Measurements from ENCODE around the gene EGFL6.
"Not testable (repeated sequence)": the region's sequence is repeated elsewhere in the genome, so short reads cannot be mapped to it uniquely, and the experiment has no call there.

The EGFL6 gene

DNA sequence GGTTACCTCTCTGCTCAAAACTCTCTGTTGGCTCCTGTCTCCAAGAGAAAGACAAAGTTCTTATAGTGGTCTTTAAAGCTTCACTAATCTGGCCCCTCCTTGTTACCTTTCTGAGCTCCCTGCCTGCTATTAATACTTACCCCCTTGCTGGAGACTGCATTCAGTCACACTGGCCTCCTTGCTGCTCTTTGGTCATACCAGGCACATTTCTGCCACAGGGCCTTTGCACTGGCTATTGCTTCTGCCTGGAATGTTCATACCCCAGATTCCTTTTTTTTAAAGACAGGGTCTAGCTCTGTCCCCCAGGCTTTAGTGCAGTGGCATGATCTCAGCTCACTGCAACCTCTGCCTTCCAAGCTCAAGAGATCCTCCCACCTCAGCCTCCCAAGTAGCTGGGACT lies 103.6 kb downstream of the EGFL6 start:
- Histone ChIP-seq H2BK5ac (ENCODE audit: low read length) (no peak overlapping the region), H3K4me3 (ENCODE audit: low read length) (no peak overlapping the region), H3K9ac (ENCODE audit: low read length) (no peak overlapping the region), H3K23ac (ENCODE audit: low read length) (no peak overlapping the region), H3K4ac (ENCODE audit: low read depth, low read length) (no peak overlapping the region), H3K56ac (ENCODE audit: low read length) (no peak overlapping the region), H3K79me2 (ENCODE audit: control insufficient read depth, insufficient read depth, low read length) (no peaks in the 10 kb centered on the region), H4K8ac (ENCODE audit: low read depth, low read length) (no peak overlapping the region), H4K5ac (ENCODE audit: low read length) (no peak overlapping the region), H2BK120ac (ENCODE audit: low read depth, low read length) (no peak overlapping the region), H3K27me3 (ENCODE audit: insufficient read depth, low read length, poor library complexity) (no peaks in the 10 kb centered on the region), H2BK15ac (replicated peaks; ENCODE audit: low read depth) (no peak overlapping the region), H3K18ac (ENCODE audit: low read length) (no peak overlapping the region), H3K27ac (ENCODE audit: low read depth, low read length) (no peak overlapping the region), H3K4me2 (ENCODE audit: low read length) (no peak overlapping the region), H2AK5ac (ENCODE audit: low read length) (no peak overlapping the region), H3K79me1 (ENCODE audit: low read length) (no peaks in the 10 kb centered on the region), H3K4me1 (ENCODE audit: control insufficient read depth, low read depth, low read length) (no peaks in the 10 kb centered on the region), H3K36me3 (ENCODE audit: control insufficient read depth, insufficient read depth, low read length) (no peaks in the 10 kb centered on the region)
- no peak for DNase-seq

DNA sequence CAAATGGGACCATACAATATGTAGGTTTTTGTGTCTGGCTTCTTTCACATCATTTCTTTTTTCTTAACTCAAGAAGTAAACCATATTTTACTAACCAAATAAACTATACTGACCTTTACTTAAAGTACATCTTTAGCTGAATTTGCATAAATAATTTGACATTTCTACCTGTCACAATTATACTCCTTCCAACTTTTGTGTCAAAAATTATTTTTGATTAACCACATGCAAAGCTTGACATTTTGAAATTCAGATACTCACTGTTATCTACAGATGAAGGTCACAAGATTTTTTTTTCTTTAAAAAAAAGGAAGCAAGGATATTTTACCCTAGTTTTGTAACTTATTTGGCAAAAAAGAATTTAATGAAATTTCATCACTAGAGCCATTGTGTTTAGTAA lies 107.5 kb downstream of the EGFL6 start:
- Histone ChIP-seq H3K18ac (ENCODE audit: low read length) (no peak overlapping the region), H3K27ac (ENCODE audit: low read depth, low read length) (no peak overlapping the region), H3K4me1 (ENCODE audit: control insufficient read depth, low read depth, low read length) (no peaks in the 10 kb centered on the region), H3K56ac (ENCODE audit: low read length) (no peak overlapping the region), H3K36me3 (ENCODE audit: control insufficient read depth, insufficient read depth, low read length) (no peaks in the 10 kb centered on the region), H3K23ac (ENCODE audit: low read length) (no peak overlapping the region), H4K8ac (ENCODE audit: low read depth, low read length) (no peak overlapping the region), H2BK120ac (ENCODE audit: low read depth, low read length) (no peak overlapping the region), H3K9ac (ENCODE audit: low read length) (no peak overlapping the region), H3K4me3 (ENCODE audit: low read length) (no peak overlapping the region), H2BK5ac (ENCODE audit: low read length) (no peak overlapping the region), H3K79me1 (ENCODE audit: low read length) (no peaks in the 10 kb centered on the region), H4K5ac (ENCODE audit: low read length) (no peak overlapping the region), H3K79me2 (ENCODE audit: control insufficient read depth, insufficient read depth, low read length) (no peaks in the 10 kb centered on the region), H3K4me2 (ENCODE audit: low read length) (no peak overlapping the region), H2AK5ac (ENCODE audit: low read length) (no peak overlapping the region), H2BK15ac (replicated peaks; ENCODE audit: low read depth) (no peak overlapping the region), H3K4ac (ENCODE audit: low read depth, low read length) (no peak overlapping the region), H3K27me3 (ENCODE audit: insufficient read depth, low read length, poor library complexity) (no peaks in the 10 kb centered on the region)
- DNase-seq: no peak

DNA sequence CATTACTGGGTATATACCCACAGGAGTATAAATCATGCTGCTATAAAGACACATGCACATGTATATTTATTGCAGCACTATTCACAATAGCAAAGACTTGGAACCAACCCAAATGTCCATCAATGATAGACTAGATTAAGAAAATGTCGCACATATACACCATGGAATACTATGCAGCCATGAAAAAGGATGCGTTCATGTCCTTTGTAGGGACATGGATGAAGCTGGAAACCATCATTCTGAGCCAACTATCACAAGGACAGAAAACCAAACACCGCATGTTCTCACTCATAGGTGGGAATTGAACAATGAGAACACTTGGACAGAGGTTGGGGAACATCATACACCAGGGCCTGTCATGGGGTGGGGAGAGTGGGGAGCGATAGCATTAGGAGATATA lies 110.3 kb downstream of the EGFL6 start:
- H2BK120ac ChIP-seq (ENCODE audit: low read depth, low read length); H3K4me3 ChIP-seq (ENCODE audit: low read length); H2AK5ac ChIP-seq (ENCODE audit: low read length); H3K27me3 ChIP-seq (ENCODE audit: insufficient read depth, low read length, poor library complexity); H3K79me2 ChIP-seq (ENCODE audit: control insufficient read depth, insufficient read depth, low read length); H3K18ac ChIP-seq (ENCODE audit: low read length); H3K9ac ChIP-seq (ENCODE audit: low read length); H3K4me1 ChIP-seq (ENCODE audit: control insufficient read depth, low read depth, low read length); H2BK5ac ChIP-seq (ENCODE audit: low read length); H3K36me3 ChIP-seq (ENCODE audit: control insufficient read depth, insufficient read depth, low read length); H3K4me2 ChIP-seq (ENCODE audit: low read length); DNase-seq; H3K27ac ChIP-seq (ENCODE audit: low read depth, low read length); H3K4ac ChIP-seq (ENCODE audit: low read depth, low read length); H2BK15ac ChIP-seq (replicated peaks; ENCODE audit: low read depth); H3K79me1 ChIP-seq (ENCODE audit: low read length); H4K5ac ChIP-seq (ENCODE audit: low read length); H4K8ac ChIP-seq (ENCODE audit: low read depth, low read length); H3K56ac ChIP-seq (ENCODE audit: low read length); H3K23ac ChIP-seq (ENCODE audit: low read length): not testable (repeated sequence)
- no CpG with 5 or more reads among the region's 4 CpGs for WGBS (ENCODE audit: extremely low coverage, insufficient coverage, low lambda C conversion rate)

DNA sequence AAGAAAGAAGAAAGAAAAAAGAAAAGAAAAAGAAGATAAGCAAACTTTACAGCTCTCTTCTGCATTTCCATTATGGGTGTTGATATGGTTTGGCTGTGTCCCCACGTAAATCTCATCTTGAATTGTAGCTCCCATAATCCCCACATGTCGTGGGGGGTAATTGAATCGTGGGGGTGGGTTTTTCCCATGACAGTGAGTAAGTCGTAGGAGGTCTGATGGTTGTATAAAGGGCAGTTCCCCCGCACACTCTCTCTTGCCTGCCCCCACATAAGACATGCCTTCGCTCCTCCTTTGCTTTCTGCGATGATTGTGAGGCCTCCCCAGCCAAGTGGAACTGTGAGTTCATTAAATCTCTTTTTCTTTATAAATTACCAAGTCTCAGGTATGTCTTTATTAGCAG lies 112.2 kb downstream of the EGFL6 start:
- no peak overlapping the region for H4K8ac ChIP-seq (ENCODE audit: low read depth, low read length)

More for the DNA sequence above, 112.2 kb downstream of the EGFL6 start:
- no peak overlapping the region for H3K18ac ChIP-seq (ENCODE audit: low read length)
- no peak overlapping the region for H2BK120ac ChIP-seq (ENCODE audit: low read depth, low read length)
- H2BK5ac ChIP-seq (ENCODE audit: low read length): no peak overlapping the region
- no peak overlapping the region for H3K9ac ChIP-seq (ENCODE audit: low read length)
- no peak overlapping the region for H2BK15ac ChIP-seq (replicated peaks; ENCODE audit: low read depth)
- no peak overlapping the region for H2AK5ac ChIP-seq (ENCODE audit: low read length)
- no peak overlapping the region for H4K5ac ChIP-seq (ENCODE audit: low read length)
- no peaks in the 10 kb centered on the region for H3K36me3 ChIP-seq (ENCODE audit: control insufficient read depth, insufficient read depth, low read length)
- DNase-seq: no peak
- H3K4me3 ChIP-seq (ENCODE audit: low read length): no peak overlapping the region
- no peaks in the 10 kb centered on the region for H3K79me1 ChIP-seq (ENCODE audit: low read length)
- H3K4me1 ChIP-seq (ENCODE audit: control insufficient read depth, low read depth, low read length): no peaks in the 10 kb centered on the region
- WGBS (ENCODE audit: extremely low coverage, insufficient coverage, low lambda C conversion rate): no CpG with 5 or more reads among the region's 7 CpGs
- H3K23ac ChIP-seq (ENCODE audit: low read length): no peak overlapping the region
- H3K79me2 ChIP-seq (ENCODE audit: control insufficient read depth, insufficient read depth, low read length): no peaks in the 10 kb centered on the region
- no peak overlapping the region for H3K4me2 ChIP-seq (ENCODE audit: low read length)
- no peaks in the 10 kb centered on the region for H3K27me3 ChIP-seq (ENCODE audit: insufficient read depth, low read length, poor library complexity)
- H3K56ac ChIP-seq (ENCODE audit: low read length): no peak overlapping the region
- H3K4ac ChIP-seq (ENCODE audit: low read depth, low read length): no peak overlapping the region
- no peak overlapping the region for H3K27ac ChIP-seq (ENCODE audit: low read depth, low read length)

All from mesendoderm (in vitro differentiated cells).